Breast epithelium (tissue), 3 donors: Measurements from ENCODE around the gene ETDA.

Experiments used
- CTCF ChIP-seq, 3 donors: fragments of 450-650 bp; IDR thresholded peaks; one replicate each; pipeline ENCODE4 v1.5.1; 2016 to 2017; ENCODE audit warnings: antibody characterized with exemption in 3 of 3, mild to moderate bottlenecking in 3 of 3, moderate library complexity in 3 of 3
- POLR2AphosphoS5 ChIP-seq, 3 donors: sonication (generic); formaldehyde crosslinking; IDR thresholded peaks; one replicate each; pipeline ENCODE4 v1.6.1; 2017; ENCODE audit warnings: antibody characterized with exemption in 3 of 3

DNA sequence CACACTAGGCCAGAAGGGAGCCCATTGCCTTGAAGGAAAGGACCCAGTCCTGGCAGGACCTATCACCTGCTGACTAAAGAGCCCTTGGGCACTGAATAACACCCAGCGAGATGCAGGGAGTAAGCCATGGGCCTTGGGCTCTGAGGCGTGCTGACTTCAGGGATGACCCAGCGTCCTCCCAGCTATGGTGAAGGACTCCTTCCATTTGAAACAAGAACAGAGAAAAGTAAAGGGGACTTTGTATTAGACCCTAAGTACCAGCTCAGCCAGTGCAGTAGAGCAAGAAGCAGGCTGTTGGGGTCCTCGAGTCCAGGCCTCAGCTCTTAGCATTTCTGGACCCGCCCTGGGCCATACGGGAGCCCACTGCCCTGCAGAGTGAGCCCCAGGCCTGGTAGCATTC is 5.1 kb downstream of the ETDA start:
- no peak for TF ChIP-seq CTCF (IDR thresholded peaks at IDR 0.05)
- TF ChIP-seq POLR2AphosphoS5 (IDR thresholded peaks at IDR 0.05) = no peak
